DMS153 (cell line): Measurements from ENCODE around the gene PERP.
"Not testable (repeated sequence)": the region's sequence is repeated elsewhere in the genome, so short reads cannot be mapped to it uniquely, and the experiment has no call there.

ENCODE experiments used
- DNase-seq: peaks from one replicate; lab custom pipeline; 2025; lab: John Stamatoyannopoulos, UW

PERP gene

DNA sequence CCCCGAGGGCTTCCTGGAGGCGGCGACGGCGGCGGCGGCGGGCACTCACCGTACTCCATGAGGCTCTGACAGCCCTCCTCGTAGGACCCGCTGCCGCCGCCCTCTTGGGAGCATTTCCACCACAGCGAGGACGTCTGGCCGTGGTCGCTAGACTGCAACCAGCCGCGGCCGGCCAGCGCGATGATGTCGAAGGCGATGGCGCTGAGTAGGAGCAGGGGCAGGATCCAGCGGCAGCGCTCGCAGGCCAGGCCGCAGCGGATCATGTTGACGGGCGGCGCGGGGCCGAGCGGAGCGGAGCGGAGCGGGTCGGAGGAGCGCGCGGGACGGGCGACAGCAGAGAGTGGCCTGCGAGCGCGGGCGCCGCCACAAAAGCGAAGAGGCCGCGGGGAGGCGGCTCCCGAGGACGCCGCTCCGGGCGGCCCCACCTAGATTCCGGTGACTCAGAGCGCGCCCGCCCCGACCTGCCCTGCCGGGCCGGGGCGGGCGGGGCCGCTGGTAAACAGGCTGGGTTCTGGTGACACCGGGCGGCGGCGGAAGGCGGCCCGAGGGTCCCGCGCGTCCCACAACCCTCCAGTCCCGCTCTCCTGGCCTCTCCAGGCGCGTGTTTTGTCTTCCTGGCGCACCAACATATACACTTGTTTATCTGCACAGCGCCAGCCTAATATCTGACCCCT lies at the start of gene PERP:
TSS of gene PERP (minus strand) at position 342 of the 674 bp plus-strand sequence. CDS start at position 263, 79 bp downstream.
- DNase-seq: peak; percentile 55

DNA sequence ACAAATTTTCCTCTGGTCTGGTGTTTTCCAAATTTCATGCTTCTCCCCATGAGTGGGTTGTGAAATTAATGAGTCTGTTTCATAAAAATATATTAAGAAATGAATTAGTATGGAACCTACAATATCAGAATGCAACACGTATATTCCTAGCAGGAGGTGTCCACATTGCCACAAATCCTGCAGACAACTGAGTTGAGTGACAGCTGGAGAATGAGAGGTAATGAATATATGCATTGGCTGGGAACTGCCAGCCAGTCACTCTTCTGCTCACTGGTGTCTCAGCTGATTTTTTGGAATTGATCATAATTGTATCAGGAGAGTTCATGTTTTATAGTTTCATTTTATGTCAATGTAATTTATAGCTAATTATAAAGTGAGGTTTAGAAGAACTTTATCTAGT lies 48.2 kb upstream of the PERP start:
- DNase-seq: no peak

DNA sequence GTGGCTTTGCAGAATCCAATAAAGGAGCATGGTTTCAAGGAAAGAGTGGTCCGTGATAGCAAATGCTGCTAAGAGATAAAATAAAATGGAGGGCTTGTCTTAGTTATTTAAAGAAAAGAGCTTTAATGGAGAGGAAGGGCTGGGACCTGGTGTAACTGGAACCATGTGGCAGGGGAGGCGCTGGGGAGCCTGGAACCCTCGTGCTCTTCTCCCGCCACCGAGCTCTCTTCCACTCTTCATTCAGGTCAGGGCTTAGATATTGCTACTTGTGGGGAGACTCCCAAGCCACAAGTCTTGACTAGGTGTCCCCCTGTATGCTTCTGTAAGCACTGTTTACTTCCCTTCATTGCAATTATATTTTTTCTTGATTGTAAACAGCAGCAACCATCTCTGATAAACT lies 39.3 kb upstream of the PERP start:
- no peak for DNase-seq

GRCh38 chr6:138145402-138145801 lies 38.2 kb upstream of the PERP start:
- DNase-seq: no peak

DNA sequence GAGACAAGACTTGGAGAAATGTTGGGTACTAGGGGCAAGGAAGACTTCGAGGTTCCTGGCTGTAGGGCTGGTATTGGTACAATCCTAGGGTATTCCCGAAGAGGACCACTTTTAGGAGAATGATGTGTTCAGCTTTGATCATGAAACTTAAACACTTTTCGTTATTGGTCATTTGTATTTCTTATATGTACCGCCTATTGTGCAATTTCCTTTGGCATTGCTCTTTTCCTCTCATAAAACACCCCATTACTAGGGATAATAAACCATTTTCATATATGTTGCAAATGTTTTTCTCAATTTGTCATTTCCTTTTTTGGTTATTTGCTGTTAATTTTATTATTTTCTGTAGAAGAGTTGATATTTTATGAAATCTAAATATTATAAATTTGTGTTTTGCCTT lies 35.6 kb upstream of the PERP start:
- DNase-seq: no peak

GRCh38 chr6:138129190-138129589 lies 22.0 kb upstream of the PERP start:
- no peak for DNase-seq

DNA sequence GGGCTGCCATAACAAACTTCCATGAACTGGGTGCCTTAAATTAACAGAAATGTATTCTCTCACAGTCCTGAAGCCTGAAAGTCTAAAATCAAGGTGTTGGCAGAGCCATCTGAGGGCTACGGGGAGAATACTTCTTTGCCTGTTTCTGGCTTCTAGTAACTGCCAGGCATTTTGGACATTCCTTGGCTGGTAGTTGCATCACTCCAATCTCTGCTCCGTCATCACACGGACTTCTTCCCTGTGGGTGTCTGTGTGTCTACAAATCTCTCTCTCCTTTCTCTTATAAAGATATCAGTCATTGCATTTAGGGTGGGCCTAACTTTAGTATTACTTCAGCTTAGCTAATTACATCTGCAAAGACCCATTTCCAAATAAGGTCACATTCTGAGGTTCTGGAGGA lies 20.9 kb upstream of the PERP start:
- DNase-seq: no peak

- no peak for DNase-seq
Observed at GRCh38 chr6:138124096-138124495, 16.9 kb upstream of the PERP start.

GRCh38 chr6:138119976-138120375 lies 12.8 kb upstream of the PERP start:
- no peak for DNase-seq

GRCh38 chr6:138119229-138119628 lies 12.0 kb upstream of the PERP start:
- not testable (repeated sequence) for DNase-seq

- DNase-seq: no peak
Observed at GRCh38 chr6:138117376-138117914, 10.2 kb upstream of the PERP start.

DNA sequence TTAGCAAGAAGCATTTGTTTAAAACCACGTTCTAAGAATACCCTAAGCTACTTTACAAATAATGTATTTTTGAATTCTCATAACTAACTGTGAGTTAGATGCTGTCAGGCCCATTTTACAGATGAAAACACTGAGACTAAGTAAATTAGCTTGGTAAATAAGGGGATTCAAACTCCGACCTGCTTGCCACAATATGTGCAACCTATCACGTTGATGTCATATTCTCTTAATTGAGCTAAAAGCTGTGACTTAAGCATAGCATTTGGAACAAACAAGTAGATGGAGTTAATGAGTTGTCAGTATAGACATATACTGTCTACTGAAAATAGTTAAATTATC lies 9.4 kb upstream of the PERP start:
- no peak for DNase-seq

- peak; percentile 56 for DNase-seq
Observed at GRCh38 chr6:138115877-138116660, 8.8 kb upstream of the PERP start.

DNA sequence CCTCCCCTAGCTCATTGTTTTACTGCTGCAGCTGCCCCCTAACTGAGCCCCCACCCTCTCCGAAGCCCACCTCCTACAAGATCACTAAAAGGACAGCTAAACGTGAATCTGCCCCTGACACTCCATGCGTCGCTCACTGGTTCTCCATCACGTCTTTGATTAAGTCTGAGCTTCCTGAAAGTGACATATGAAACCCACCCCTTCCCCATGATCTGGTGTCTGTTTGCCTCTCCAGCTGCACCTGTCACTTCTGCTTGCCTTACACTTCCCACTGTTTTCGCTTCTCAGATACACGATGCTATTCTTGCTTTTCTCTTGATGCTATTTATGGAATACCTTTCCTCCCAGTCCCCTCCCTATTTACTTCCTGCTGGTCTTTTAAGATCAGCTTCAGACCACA lies 8.0 kb upstream of the PERP start:
- DNase-seq: peak; percentile 11

- DNase-seq: no peak
Observed at GRCh38 chr6:138113588-138114210, 6.5 kb upstream of the PERP start.

- no peak for DNase-seq
Observed at GRCh38 chr6:138110229-138110628, 3.0 kb upstream of the PERP start.

DNA sequence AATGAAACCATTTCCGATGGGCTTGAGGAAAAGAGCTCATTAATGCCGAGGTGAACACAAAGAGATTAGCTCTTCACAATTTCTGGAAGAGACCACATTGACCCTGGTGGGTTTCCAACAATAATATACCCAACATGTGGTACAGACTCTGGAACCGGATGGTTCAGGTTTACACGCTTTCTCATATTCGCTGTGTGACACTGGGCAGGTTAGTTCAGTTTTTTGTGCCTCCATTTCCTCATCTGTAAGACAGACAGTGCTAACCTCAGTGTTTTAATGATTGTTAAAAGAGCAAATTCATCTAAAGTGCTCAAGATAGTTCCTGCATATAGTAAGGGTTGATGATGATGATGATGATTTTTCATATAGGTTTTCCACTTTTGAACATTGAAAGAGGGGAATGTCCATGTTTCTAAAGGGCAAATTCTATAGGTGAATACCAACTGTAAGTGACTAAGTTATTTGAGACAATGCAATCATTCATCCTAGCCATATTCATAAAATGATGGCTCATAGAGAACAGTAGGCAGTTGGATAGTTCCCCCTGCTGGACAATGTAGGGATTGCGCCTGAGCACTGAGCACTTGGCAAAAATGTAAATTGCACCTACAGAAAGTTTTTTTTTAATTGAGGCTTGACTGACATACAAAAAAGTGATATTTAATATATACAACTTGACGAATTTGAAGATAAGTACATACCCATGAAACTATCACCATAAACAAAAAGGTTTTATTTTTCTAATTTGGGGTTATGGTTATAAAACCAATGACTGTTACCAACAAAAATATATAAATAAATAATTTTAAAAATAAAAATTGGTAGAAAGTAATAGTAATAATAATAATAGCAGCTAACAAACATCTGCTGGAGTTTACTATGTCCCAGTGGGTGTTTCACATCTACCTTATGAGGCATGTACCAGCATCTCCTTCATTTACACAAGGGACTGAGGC lies 2.1 kb upstream of the PERP start:
- DNase-seq: peak; percentile 75

DNA sequence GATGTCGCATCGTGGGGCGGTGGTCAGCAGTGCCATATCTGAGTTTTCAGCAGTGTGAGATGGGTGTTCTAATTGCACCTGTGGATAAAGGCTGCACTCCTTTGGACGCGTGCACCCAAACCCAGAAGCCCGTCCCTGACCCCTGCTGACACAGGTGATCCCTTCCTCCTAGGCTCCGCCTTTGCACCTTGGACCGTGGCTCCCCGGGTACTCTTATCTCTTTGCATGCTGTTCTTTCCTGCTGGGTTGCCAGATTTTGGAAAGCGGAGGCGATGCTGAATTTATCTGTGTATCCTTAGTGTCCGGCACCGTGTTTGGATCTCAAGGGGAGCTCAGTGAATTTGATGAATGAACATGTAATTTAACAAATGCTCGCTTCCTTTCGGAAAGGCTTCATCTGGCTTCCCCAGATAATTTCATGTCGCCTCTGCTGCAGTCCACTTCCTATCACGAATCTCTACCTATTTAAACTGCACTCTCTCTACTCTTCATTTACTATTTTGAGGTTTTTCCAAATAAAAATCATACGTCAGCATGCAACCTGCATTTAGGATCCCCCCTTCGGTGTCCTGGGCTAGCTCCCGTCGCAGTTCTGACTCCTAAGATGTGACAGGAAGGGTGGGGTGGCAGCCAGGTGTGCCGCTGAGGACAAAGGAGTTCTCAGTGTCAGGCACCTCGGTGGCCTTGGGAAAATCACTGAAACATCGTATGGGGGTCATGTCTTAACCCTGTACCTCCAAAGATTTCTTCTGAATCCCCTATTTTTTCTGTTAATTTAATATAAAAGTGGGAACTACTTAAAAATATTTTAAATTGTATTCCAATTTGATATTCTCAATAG lies 753 bp upstream of the PERP start:
- DNase-seq: peak; percentile 52

- no peak for DNase-seq
Observed at GRCh38 chr6:138106665-138107077, 548 bp downstream of the PERP start.

DNA sequence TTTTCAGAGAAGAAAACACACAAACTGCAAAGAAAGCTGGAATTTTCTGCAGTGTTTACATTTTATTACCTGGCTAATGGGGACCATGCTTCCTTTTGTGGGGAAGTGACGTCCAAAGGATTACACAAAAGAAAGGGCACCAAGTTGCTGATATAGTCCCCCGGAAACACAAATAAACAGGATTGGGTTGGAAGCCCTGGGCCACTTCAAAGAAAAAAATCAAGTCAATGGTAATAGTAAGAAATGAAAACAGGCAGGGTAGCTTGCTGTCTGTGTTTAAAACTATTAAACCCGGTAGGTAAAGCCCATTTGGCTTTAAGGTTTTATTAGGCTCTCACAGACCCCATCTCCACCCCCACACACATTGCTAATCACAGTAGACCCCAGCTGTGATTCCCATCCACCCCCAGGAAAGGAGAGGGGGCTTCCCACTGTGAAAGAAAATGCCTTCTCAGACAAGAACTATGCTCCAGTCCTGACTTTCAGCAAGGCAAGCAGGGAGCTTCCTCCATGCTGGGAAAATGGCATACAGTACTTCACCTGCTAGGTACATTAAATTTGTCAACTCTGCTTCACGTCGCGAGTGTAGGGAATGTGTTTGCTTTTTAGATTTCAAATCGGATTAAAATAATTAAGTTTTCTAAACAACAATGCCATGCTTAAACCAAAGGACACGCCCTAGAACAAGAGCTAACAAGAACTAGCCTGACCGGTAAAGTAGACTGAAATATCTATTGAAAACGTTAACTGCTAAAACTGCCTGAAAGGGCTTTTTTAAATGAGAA lies 1.1 kb downstream of the PERP start:
- peak; percentile 16 for DNase-seq
